ENCODE data around the gene DAB1.
"Not testable (repeated sequence)": the region's sequence is repeated elsewhere in the genome, so short reads cannot be mapped to it uniquely, and the experiment has no call there.

Gene DAB1

DNA sequence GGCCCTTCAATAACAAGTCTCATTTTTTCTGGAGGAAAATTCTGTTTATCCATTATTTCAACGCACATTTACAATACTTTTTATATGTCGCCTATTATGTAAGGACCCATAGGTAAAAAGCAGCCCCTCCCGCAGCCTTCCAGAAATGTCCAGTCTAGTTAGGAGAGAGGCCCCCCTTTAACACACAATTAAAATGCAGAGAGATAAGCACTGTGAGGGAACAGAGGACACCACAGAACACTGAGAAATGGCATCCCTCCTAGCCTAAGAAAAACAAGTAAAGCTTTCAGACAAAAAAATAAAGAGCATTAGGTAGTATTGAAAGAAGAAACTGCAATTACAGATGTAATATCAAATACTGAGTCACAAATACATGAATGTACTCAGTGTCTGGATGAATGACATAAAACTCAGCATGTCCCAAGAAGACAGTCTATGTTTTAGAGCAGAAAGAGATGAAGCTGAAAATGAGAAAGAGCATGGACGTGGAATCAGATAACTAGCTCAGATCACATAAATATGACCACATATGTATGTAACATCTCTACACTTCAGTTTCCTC is 62.9 kb downstream of the DAB1 start:
- no peak for DNase-seq

DNA sequence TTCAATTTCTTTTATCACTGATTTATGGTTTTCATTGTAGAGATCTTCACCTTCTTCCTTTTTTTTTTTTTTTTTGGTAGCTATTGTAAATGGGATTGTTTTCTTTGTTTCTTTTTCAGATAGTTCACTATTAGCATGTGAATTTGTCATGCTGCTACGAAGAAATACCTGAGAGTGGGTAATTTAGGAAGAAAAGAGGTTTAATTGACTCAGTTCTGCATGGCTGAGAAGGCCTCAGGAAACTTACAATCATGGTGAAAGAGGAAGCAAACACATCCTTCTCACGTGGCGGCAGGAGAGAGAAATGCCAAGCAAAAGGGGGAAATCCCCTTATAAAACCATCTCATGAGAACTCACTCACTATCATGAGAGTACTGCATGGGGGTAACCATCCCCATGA is 66.4 kb downstream of the DAB1 start:
- no peak for DNase-seq

DNA sequence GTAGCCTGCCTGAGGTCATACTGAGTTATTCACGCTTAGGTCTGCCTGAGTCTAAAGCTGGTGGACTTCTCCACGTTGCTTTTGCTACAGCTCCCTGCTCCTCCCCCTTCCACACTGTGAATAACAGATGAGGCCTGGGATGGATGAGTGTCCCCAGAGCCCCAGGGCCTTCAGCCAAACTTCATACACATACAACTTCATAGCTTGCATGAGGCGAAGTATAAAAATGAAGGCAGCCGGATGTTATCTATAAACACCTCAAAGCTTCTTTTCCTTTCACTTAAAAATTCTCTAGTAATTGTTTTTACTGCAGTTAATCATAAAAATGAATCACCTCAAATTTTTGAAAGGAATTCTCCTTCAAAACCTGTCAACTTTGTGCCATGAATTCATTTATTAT is 70.2 kb downstream of the DAB1 start:
- DNase-seq: no peak

DNA sequence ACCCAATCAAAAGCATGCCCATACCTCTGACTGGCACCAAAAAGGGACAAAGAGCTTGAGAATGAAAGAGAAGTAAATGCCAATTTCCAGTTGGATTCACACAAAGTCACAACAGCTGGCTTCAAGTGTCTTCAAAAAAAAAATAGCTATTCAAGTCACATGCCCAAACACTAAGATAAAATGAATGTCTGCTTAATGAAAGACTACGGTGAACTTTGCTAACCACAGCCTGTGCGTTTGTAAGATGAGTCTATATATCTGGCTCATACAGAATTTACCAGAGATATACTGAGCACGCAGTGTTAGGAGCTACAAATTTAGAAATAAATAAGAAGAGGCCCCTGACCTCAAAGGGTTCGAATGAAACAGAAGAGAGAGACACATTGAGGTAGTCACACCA is 73.2 kb downstream of the DAB1 start:
- no peak for DNase-seq

DNA sequence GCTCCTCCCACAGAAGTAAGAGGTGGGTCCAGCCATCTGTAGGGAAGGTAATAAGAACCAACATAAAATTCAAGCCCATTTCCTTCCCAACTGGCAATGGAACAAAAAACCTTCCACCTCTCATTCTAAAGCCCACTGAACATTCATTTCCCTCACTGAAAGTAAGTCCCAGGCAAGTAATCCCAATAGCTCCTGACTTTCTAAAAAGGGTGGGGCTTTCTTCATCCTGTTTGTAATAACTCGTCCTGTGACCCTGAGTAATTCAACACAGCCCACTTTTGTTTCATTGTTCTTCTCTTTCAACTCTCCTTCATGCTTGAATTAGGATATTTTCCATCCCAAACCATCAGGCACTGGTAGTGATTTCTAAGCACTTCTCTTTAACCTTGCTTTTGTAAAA is 74.9 kb downstream of the DAB1 start:
- no peak for DNase-seq

DNA sequence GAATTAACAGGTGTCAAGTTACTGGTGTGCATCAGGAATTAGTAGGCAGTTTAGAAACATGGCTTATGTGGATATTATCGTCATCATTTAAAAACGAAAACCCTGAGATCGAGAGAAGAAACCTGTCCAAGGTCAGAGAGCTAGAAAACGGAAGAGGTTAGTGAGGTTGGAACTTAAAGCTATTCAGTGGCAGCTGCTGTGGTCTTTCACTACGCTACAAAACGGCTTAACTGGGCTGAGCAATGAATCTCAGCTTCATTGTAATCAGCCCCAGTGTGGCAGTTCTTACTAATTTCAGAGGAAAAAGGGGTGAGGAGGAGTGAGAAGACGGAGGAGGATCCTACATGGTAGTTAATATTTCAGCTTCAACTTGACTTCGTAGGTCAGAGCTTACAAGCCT is 77.9 kb downstream of the DAB1 start:
- no peak for DNase-seq

DNA sequence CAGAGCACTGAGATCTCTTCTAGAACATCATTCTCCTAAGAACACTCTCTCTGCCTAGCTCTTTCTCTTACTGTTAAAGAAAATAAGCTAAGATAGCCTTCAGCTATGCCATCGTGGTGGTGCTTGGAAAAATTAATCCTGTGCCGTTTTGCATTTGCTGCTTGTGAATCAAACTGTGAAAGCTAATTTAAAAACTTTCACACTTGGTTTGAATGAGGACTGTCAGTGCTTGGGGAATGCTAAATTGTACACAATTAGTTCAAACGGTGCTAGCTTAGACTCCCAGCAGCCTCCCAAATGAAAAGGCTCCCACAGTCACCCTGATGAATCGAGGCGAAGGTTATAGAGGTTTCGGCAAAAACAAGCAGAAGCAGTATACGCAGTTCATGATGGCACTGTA is 79.6 kb downstream of the DAB1 start:
- DNase-seq: no peak

DNA sequence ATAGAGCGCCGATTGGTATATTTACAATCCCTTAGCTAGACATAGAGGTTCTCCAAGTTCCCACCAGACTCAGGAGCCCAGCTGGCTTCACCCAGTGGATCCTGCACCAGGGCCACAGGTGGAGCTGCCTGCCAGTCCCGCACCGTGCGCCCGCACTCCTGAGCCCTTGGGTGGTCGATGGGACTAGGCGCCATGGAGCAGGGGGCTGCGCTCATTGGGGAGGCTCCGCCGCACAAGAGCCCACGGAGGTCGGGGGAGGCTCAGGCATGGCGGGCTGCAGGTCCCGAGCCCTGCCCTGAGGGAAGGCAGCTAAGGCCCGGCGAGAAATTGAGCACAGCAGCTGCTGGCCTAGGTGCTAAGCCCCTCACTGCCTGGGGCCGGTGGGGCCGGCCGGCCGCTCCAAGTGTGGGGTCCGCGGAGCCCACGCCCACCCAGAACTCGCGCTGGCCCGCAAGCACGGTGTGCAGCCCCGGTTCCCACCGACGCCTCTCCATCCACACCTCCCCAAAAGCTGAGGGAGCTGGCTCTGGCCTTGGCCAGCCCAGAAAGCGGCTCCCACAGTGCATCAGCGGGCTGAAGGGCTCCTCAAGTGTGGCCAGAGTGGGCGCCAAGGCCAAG is 80.5 kb downstream of the DAB1 start:
- DNase-seq: not testable (repeated sequence)

DNA sequence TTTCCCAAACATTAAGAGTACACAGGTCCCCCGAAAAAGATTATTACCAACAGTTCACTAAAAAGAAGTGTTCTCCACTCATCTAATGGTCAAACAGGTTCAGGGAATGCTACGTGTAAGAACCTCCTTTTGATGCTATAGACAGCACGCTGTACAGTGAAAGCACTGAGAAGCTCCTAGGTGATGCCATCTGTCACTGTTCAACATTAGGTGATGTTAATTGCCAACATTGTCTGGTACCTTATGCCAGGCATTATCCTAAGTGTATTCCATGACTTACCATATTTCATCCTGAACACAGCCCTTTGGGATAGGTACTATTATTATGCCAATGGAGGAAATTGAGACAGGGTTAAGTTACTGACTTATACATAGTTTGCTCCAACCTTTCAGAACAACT is 82.1 kb downstream of the DAB1 start:
- DNase-seq: no peak

DNA sequence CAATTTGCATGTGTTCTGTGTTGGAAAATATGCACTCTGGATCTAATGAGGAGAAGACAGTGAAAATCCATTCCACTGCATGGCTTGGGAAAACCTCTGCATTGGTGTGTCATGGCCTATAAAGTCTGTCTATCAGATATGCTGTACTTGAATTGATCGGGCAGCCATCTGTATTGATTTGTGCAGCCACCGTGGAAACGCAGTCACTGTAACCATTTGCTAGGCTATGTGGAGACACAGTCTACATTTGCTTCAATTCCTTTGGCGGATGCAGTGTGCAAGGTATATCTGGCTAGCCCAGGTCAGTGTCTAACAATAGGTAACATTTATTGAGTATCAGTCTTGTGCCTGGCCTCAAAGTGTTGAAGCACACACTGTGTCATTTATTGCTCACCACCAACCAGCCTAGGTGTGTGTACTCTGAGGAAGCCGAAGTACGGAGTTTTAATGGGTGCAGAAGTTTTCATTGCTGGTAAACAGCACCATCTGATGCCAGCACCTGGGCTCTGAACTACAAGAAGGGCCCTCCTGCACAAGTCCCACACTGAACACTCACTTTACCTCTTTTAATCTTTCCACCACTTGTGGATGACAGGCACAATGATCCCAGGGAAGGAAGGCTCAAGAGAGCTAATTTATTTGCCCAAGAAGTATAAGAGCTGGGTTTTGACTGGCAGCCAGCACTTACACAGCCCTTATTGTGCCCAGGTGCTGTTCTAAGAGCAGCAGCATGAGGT is 83.4 kb downstream of the DAB1 start:
- no peak for DNase-seq

DNA sequence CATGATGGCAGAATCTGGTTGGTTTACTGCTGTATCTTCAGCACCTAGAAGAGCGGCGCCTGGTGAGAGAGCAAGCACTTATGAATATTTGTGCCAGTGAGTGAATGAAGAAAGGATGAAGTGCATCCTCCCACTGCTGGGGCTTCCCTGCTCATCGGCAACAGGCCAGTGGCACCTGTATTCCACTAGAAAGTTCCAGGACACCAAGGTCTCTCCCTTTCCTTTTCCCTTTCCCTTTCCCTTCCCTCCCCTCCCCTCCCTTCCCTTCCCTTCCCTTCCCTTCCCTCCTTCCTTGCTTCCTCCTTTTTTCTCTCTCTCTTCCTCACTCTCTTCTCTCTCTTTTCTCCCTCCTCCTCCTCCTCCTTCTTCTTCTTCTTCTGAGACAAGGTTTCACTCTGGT is 86.2 kb downstream of the DAB1 start:
- DNase-seq: no peak

DNA sequence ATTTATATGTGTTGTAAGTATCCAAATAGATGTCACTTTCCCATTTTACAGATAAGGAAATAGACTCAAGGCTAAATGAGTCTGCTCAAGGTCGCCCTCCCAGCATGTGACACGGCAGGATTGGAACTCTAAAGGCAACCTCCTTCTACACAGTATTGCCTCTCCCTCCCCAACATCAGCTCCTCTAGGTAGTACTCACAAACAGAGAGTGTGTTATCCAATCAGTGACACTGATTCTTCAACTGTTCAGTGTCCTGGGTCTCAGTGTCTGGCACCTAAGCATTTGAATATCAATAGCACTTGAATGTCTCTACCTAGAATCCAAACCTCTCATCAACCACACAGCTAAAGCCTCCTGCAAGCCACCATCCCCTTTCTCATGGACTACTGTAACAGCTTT is 87.1 kb downstream of the DAB1 start:
- no peak for DNase-seq

DNA sequence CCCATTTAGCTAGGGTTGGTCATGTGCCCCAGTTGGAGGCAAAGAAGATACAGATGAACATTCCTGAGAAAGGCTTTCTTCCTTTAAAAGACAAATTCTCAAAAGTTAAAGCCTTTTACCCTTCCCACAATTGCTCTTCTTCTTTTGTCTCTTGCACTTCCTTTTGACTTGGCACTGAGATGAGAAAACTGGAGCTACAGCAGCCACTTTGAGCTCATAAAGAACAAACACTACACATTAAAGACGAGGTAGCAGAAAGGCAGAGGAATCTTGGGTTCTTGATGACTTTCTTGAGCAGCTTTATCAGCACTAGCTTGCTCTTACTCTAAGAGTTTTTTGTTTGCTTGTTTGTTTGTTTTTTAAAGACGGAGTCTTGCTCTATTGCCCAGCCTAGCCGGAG is 92.2 kb downstream of the DAB1 start:
- DNase-seq: no peak

DNA sequence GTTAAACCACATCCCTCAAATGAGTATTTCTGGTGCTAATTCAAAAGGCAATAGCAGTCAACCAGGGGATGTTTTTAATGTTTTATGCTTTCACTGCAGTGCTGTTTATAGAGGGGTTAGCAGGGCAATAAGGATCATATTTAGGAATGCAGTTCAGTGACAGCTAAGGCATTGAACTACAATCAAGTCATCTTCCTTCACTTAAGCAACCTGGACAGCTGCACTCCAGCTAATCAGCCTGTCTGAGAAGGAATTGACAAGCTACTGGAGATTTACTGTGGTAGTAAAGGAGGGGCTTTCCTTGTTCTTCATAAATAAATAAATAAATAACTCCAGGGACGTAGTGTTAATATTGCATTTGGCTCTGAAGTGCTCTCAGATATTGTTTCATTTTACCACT is 93.9 kb downstream of the DAB1 start:
- no peak for DNase-seq

DNA sequence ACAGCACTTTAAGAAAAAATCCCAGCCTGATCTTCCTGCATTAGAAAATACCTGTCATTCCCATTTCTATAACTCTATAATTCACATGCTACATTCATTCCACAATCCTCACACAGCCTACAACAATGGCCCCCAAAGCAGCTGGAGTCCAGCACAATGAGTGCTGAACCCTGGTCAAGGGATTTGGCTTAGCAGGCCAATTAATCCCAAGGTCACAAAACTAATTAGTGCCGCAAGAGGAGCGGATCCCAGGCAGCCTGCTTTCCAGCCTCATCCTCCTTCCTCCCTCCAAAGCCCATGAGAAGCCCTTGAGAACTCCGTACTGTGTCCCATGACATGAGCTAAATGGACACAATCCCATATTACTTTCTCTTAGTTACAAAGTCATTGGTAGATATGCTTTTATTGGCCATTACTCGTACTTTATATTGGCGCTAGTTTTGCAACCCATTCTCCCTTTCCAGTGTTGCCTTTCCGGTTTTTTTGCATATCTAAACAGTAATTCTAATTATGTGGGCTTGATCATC is 94.8 kb downstream of the DAB1 start:
- no peak for DNase-seq

DNA sequence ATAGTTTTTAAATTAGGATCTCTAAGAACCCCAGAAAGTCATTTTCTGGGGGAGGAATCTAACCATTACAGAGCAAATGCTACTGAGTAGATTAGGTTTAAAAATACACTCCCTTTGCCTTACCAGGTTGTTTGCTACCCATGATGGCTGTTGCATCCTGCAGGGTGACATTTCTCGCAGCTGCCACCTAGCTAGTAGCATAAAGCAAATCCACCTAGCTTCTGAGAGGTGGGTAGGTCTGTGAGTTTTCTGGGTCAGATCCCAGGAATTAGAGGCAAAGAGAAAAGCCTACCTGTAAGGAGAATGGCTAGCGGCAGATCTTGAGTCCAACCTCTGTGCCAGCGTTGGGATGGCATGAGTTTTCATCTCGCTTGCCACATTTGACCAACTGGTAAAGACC is 95.9 kb downstream of the DAB1 start:
- DNase-seq: no peak

DNA sequence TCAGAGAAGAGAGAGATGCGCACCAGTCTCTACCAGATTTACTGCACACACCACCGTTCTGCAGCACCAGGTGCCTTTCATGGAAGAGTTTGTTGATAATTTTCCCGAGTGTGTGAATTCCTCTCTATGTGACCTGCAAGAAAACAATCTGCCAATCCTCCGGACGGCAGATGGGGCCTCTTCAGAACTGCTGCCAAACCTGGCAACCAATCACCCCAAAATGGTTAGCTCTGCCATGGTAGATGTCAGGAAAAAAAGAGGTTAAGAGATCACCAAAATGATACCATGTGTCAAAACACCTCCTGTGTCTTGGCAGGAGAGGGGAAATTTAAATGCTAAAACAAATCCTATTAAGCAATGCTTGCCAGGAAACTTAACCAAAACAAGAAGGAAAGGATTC is 96.5 kb downstream of the DAB1 start:
- DNase-seq: no peak

DNA sequence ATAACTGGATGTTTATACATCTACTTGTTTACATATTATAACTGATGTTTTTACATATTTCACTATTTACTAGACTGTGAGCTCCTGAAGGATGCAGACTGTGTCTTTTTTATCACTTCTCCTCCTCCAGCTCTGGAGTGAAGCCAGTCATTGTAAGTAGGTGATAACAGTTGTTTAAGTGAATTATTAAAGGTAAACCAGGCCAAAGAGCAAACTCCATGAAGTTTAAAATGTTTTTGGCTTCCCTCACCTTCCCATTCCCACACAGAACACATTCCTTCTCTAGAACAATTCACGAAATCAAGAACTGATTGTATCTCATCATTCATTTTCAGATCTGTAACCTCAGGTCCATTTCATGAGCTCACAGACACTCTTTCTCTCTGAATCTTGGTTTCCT is 98.3 kb downstream of the DAB1 start:
- DNase-seq: no peak

DNA sequence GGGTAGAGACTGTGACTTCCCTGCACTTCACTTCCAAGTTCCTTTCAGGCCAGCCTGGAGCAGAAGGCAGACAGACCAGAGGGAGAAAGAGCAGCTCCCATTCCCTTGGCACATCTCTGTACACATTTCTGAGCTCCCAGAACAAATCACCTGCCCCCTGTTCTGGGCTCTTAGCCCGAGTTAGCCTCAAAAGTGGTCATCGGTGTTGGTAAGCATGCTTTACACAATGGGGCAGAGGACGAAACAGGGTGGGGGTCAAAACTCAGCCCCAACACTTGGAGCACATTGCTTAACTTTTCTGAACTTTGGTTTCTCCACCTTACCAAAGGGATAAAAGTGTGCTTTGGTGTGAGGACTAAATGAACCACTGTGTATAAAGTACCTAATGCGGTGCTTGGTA is 98.7 kb downstream of the DAB1 start:
- no peak for DNase-seq

DNA sequence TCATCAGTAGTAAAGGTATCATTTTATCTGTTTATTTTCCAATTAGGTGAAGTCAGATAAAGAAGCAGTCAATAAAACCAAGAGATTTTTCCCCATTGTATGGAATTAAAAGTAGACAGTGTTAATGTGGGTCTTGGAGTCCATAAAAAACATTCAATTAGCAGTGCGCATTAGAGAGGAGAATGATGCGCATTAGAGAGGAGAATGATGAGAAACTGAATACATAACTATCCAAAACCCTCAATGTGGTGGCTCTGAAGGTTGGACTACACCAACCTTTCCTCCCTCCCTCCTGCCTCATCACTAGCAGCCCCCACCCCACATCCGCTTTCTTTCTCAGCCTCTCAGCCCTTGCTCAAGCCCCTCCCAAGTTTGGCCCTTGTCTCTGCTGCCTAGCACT is 99.5 kb downstream of the DAB1 start:
- no peak for DNase-seq

DNA sequence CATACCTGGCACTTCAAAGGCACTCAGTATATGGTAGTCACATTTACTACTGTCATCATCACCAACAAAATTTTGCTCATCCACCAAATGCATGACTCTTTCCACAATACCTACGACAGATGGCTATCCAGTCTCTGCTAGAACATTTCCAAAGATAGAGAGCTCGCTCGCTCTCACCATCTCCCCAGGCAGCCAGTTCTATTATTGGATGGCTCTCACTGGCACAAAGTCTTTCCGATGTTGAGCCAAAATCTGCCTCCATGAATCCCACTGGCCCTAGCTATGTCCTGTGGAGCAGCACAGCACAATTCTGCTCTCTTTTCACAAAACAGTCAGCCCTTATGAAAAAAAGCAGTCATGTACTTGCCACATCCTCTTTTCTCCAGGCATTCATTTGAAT is 102.1 kb downstream of the DAB1 start:
- DNase-seq: no peak

DNA sequence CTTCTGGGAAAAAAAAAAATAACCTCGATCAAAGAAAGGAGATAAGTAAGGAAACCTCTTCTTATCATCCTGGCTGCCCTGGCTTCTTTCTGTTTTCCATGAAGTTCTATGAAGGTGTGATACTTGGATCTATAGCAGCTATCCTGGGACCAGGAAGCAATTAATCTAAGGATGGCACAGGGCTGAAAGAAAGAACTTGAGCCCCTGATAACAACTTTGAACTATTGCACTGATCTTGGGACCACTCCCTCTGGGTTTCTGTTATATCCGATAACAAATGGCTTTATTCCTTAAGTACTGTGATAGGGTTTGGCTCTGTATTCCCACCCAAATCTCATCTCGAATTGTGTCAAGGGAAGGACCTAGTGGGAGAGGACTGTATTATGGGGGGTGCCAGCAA is 104.1 kb downstream of the DAB1 start:
- DNase-seq: no peak

DNA sequence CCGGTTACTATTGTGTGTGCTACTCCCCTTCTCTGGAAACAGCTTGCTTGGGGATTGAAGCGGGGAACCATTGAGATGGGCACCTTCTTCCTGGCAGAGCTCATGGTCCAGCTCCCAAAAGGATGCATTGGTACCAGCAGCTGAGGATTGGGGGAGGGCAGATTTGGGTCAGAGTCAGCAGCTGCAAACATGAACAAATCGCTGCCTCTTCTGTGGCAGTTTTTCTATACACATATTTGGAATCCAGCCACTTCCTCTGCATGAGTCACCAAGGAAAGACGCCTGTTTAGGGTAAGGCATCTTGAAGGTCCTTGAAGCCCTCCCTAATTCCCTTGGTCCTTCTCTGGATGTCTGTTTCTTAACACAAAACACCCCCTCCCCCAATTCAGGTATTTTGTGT is 104.7 kb downstream of the DAB1 start:
- no peak for DNase-seq

DNA sequence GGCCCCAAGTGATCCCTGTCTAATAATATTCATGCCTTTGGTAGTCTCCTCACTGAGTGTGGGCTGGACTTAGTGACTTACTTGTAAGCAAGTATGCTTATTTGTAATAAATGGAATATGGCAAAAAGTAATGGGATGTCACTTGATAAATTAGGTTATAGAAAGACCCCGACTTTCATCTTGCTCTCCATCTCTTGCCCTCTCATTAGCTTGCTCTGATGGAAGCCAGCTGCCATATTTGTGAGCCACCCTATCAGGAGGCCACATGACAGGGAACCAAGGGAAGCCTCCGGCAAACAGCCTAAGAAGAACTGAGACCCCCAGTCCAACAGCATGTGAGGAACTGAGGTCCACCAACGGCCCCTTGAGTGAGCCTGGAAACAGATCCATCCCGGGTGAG is 107.0 kb downstream of the DAB1 start:
- no peak for DNase-seq

DNA sequence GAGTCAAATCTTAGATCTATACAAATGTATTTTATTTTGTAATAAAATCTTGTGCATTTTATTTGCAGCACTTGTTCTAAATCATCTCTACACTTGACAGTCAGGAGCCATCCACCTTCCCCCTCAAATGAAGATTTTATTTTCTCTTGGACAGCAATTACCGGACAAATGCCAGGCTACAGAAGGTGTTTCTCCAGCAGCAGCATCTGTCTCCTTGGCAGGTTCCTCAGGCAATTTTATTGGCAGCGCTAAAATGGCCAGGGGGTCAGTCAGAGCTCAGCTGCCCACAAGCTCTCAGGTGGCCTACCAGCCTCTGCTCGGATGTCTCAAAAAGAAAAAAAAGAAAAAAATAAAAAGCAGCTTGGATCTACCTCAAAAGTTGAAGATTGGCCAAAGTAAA is 107.6 kb downstream of the DAB1 start:
- no peak for DNase-seq

Measured in effector CD4-positive, alpha-beta T cell (primary cell).